ENCODE results near the gene AHCTF1.

AHCTF1 gene

DNA sequence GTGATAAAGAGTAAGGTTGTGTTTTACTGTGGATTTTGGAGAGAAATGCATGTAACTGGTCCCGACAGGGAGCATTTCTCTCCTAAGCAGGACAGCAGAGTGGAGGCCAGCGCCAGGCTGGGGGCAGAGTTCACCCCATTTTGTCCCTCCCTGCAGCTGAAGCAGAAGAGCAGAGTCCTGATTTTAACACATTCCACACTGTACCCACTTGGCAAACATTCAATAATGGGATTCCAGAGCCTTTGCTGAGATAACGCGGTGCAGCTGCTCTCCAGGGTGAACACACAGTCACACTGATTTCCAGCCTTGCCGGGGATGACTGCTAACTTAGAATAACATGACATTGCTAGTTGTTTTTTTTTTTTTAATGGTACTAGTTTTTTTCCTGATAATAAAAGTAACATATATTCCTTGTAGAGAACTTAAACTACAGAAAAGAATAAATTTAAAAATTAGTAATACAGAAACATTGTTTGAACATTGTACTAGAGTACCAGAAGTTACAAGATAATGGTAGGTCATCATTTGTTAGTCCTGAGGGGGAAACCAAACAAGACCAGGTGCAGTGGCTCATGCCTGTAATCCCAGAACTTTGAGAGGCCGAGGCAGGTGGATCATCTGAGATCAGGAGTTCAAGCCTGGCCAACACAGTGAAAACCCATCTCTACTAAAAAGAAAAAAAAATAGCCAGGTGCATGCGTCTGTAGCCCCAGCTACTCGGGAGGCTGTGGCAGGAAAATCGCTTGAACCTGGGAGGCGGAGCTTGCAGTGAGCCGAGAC lies 130.3 kb downstream of the AHCTF1 start:
- no peak for DNase-seq (ENCODE audit: low spot score)
- no peak for TF ChIP-seq CTCF (IDR thresholded peaks at IDR 0.05; ENCODE audit: extremely low read depth, missing control alignments)

DNA sequence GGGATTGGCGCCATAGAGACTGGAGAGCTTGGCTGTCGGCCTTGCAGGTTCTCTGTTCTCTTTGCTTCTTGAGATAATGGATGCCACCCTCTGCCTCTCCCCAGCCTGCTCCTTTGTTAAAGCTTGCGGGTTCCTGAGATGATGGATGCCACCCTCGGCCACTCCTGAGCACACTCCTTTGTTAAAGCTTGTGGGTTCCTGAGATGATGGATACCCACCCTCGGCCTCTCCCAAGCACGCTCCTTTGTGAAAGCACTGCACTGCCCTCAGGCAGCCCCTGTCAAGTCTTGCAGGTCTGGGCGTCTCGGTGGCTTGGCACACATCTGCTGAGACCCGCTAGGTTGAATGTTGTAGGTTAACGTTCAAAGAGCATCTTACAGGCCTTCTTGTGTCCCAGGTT lies 131.0 kb downstream of the AHCTF1 start:
- TF ChIP-seq CTCF (IDR thresholded peaks at IDR 0.05; ENCODE audit: extremely low read depth, missing control alignments) = no peak
- no peak for DNase-seq (ENCODE audit: low spot score)

- no peak for DNase-seq (ENCODE audit: low spot score)
- TF ChIP-seq CTCF (IDR thresholded peaks at IDR 0.05; ENCODE audit: extremely low read depth, missing control alignments) = no peak
Observed at GRCh38 chr1:246800356-246800755, 131.4 kb downstream of the AHCTF1 start.

- TF ChIP-seq CTCF (IDR thresholded peaks at IDR 0.05; ENCODE audit: extremely low read depth, missing control alignments) = no peak
Observed at GRCh38 chr1:246798606-246799496, 132.9 kb downstream of the AHCTF1 start.

DNA sequence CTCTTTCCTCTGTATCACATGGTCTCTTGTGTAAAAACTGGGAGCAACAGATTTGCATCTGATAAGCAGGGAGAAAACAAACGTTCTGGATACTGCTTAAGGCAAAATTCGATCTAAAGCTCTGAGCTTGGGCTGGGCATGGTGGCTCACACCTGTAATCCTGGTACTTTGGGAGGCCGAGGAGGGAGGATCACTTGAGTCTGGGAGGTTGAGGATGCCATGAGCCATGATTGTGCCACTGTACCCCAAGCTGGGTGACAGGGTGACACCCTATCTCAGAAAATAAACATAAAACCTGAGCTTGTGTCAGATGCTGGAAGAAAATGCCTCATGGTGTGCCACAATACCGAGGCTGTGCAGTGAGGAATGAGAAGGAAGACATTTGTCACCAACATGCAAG lies 133.6 kb downstream of the AHCTF1 start:
- no peak for TF ChIP-seq CTCF (IDR thresholded peaks at IDR 0.05; ENCODE audit: extremely low read depth, missing control alignments)
- no peak for DNase-seq (ENCODE audit: low spot score)

More at GRCh38 chr1:246798606-246799496, 132.9 kb downstream of the AHCTF1 start:
- no peak for DNase-seq (ENCODE audit: low spot score)

DNA sequence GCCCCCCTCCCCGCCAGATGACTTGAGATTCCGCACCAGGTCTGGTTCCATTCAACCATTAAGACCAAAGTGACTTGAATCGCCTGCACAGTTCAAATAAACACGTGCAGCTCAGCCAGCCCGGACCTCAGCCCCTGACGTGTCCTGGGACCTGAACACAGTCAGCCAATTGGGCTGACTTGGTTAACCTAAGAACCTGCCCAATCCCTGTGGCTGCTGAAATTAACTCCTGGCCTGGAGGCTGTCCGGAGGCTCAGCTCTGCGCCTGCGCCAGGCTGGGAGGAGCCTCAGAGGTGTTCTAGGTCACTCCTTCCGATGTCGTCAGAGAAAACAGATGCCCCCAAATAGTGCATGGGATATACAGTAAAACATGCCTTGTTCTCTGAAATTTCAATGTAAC lies 134.2 kb downstream of the AHCTF1 start:
- no peak for DNase-seq (ENCODE audit: low spot score)
- TF ChIP-seq CTCF (IDR thresholded peaks at IDR 0.05; ENCODE audit: extremely low read depth, missing control alignments) = no peak

DNA sequence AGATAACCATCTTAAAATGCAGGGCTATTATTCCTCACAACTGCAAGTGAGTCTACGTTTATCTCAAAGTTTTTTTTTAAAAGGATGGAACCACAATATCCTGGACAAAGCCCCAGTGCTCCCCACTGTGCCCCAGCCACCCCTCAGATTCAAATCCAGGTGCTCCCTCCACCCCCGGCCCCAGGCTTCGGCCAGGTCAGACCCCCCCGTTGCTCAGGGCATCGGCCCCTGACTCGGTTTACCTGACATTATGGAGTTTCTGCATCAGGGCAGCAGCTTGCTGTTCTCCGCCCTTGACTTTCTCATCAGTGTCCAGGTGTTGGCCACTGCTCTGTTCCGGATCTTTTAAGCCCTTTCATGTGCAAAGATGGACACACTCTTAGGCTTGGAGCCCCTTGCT lies 134.6 kb downstream of the AHCTF1 start:
- DNase-seq (ENCODE audit: low spot score) = no peak
- no peak for TF ChIP-seq CTCF (IDR thresholded peaks at IDR 0.05; ENCODE audit: extremely low read depth, missing control alignments)
